Measurements from ENCODE around the gene MAST4.

DNA sequence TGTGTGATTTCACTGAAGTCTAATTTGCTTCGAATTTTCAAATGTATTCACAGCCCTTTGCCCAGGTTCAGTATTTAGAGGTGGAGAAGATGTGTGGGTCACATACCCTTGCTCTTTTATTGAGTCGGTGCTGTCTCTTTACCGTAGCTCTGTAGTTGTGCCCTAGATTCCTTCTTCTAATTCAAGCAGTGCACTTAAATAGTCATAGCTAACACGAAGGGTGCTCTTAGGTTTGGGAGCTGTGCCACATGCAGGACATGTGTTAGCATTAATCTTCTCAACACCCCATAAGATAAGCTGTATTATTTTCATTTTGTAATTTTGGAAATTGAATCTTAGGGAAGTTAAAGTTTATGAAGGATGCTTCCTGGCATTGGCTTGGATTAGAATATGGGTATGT lies 293.3 kb downstream of the MAST4 start:
- TF ChIP-seq, protein P1, sequence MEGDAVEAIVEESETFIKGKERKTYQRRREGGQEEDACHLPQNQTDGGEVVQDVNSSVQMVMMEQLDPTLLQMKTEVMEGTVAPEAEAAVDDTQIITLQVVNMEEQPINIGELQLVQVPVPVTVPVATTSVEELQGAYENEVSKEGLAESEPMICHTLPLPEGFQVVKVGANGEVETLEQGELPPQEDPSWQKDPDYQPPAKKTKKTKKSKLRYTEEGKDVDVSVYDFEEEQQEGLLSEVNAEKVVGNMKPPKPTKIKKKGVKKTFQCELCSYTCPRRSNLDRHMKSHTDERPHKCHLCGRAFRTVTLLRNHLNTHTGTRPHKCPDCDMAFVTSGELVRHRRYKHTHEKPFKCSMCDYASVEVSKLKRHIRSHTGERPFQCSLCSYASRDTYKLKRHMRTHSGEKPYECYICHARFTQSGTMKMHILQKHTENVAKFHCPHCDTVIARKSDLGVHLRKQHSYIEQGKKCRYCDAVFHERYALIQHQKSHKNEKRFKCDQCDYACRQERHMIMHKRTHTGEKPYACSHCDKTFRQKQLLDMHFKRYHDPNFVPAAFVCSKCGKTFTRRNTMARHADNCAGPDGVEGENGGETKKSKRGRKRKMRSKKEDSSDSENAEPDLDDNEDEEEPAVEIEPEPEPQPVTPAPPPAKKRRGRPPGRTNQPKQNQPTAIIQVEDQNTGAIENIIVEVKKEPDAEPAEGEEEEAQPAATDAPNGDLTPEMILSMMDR (IDR thresholded peaks at IDR 0.05), result no peak
- TF ChIP-seq EP300 (IDR thresholded peaks at IDR 0.05), result no peak

Measured in gastroesophageal sphincter (tissue), 3 donors.